Spleen (tissue), 7 donors: ENCODE measurements around the gene EPB41L4A.

Source experiments
- POLR2A ChIP-seq, 3 donors: fragments of 450-650 bp; IDR thresholded peaks; one replicate each; pipeline ENCODE4 v1.5.1; 2017; ENCODE audit warnings: antibody characterized with exemption in 3 of 3, mild to moderate bottlenecking in 1 of 3
- POLR2AphosphoS5 ChIP-seq, 3 donors: sonication (generic); formaldehyde crosslinking; IDR thresholded peaks; one replicate each; pipeline ENCODE4 v1.5.1; 2017; ENCODE audit warnings: antibody characterized with exemption in 3 of 3
- TF ChIP-seq, protein P1 (sequence below), 11 experiments: fragments of 200-600 bp in 7 of 11; fragments of 450-650 bp in 4 of 11; sonication (generic) in 4 of 11; IDR thresholded peaks in 8 of 11; conservative IDR thresholded peaks in 3 of 11; 1 replicate in 7 of 11; 2 replicates in 4 of 11; pipeline versions ENCODE4 v1.4.0 to v1.8.0; 2016 to 2021; ENCODE audit warnings: antibody characterized with exemption in 11 of 11, inconsistent platforms in 4 of 11, mild to moderate bottlenecking in 1 of 11
- donor health status: DM: no; HTN: no; CAD: no; lungs with moderate emphysema.
- donor health status: DM: no; HTN: no; CAD: no.
- donor health status: DM: no; HTN: no; CAD: no.

DNA sequence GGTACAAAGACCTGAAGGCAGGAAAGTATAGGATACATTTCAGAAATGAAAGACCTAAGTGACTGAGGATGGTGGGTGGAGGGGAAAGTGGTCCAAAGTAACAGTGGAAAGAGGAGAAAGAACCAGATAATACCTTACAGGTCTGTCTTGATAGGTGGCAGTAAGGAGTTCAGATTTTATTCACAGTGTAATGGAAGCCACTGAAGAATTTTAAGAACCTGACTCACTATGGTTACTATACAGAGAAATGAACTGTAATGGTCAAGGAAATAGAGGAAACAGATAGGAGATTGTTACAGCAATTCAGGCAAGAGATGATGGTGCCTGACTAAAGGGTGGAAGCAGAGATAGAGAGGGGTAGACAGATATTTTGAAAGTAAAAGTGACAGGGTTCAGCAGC is 46.5 kb downstream of the EPB41L4A start:
- TF ChIP-seq, protein P1, sequence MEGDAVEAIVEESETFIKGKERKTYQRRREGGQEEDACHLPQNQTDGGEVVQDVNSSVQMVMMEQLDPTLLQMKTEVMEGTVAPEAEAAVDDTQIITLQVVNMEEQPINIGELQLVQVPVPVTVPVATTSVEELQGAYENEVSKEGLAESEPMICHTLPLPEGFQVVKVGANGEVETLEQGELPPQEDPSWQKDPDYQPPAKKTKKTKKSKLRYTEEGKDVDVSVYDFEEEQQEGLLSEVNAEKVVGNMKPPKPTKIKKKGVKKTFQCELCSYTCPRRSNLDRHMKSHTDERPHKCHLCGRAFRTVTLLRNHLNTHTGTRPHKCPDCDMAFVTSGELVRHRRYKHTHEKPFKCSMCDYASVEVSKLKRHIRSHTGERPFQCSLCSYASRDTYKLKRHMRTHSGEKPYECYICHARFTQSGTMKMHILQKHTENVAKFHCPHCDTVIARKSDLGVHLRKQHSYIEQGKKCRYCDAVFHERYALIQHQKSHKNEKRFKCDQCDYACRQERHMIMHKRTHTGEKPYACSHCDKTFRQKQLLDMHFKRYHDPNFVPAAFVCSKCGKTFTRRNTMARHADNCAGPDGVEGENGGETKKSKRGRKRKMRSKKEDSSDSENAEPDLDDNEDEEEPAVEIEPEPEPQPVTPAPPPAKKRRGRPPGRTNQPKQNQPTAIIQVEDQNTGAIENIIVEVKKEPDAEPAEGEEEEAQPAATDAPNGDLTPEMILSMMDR (IDR thresholded peaks at IDR 0.05 in 8 of 11, conservative IDR thresholded peaks at IDR 0.05 in 3 of 11), result no peak
- TF ChIP-seq POLR2A (IDR thresholded peaks at IDR 0.05) (no peak), POLR2AphosphoS5 (IDR thresholded peaks at IDR 0.05) (no peak)
